ENCODE data around the gene C19orf53. TPM values are rescaled to one million over a fixed set of nuclear protein-coding genes. Genes with fewer than 3 reads are reported as not detected.

The C19orf53 gene
- total RNA-seq, 1 donor from 2014 or later = 93.5 TPM

GRCh38 chr19:13794757-13795589 lies 20.7 kb downstream of the C19orf53 start, which contains the start of gene ZSWIM4:
TSS of gene ZSWIM4 (plus strand) at chr19:13795443. CDS start at chr19:13795649, 206 bp downstream.
- intact Hi-C loops (cut with micrococcal nuclease) = loop anchor here (1.0 to 2.0 kb wide), 8 partner anchors 8 to 894 kb away; partner anchors contain the start of gene C19orf53

- intact Hi-C loops (cut with micrococcal nuclease) = loop anchor here (1.0 to 2.0 kb wide), 8 partner anchors 8 to 894 kb away; partner anchors contain the start of gene C19orf53
Observed at GRCh38 chr19:13795595-13796300, 21.5 kb downstream of the C19orf53 start.

- intact Hi-C loops (cut with micrococcal nuclease) = no loop called here
Observed at GRCh38 chr19:13796301-13797057, 22.2 kb downstream of the C19orf53 start.

GRCh38 chr19:13797058-13797440 lies 22.8 kb downstream of the C19orf53 start:
- intact Hi-C loops (cut with micrococcal nuclease) = no loop called here

GRCh38 chr19:13797870-13798269 lies 23.6 kb downstream of the C19orf53 start:
- intact Hi-C loops (cut with micrococcal nuclease) = no loop called here

- intact Hi-C loops (cut with micrococcal nuclease) = no loop called here
Observed at GRCh38 chr19:13799669-13800068, 25.4 kb downstream of the C19orf53 start.

- intact Hi-C loops (cut with micrococcal nuclease) = no loop called here
Observed at GRCh38 chr19:13803038-13803437, 28.8 kb downstream of the C19orf53 start.

- intact Hi-C loops (cut with micrococcal nuclease) = no loop called here
Observed at GRCh38 chr19:13804830-13805683, 30.8 kb downstream of the C19orf53 start.

GRCh38 chr19:13806728-13807127 lies 32.5 kb downstream of the C19orf53 start:
- intact Hi-C loops (cut with micrococcal nuclease) = no loop called here

GRCh38 chr19:13807421-13808021 lies 33.3 kb downstream of the C19orf53 start:
- intact Hi-C loops (cut with micrococcal nuclease) = no loop called here

- intact Hi-C loops (cut with micrococcal nuclease) = no loop called here
Observed at GRCh38 chr19:13808856-13809255, 34.6 kb downstream of the C19orf53 start.

GRCh38 chr19:13812544-13812943 lies 38.3 kb downstream of the C19orf53 start:
- intact Hi-C loops (cut with micrococcal nuclease) = no loop called here

GRCh38 chr19:13813147-13813546 lies 38.9 kb downstream of the C19orf53 start:
- intact Hi-C loops (cut with micrococcal nuclease) = no loop called here

- intact Hi-C loops (cut with micrococcal nuclease) = no loop called here
Observed at GRCh38 chr19:13814550-13814949, 40.3 kb downstream of the C19orf53 start.

- intact Hi-C loops (cut with micrococcal nuclease) = no loop called here
Observed at GRCh38 chr19:13817018-13817614, 42.9 kb downstream of the C19orf53 start.

GRCh38 chr19:13817615-13818371 lies 43.5 kb downstream of the C19orf53 start:
- intact Hi-C loops (cut with micrococcal nuclease) = no loop called here

GRCh38 chr19:13819238-13819637 lies 45.0 kb downstream of the C19orf53 start:
- intact Hi-C loops (cut with micrococcal nuclease) = no loop called here

GRCh38 chr19:13821292-13821691 lies 47.0 kb downstream of the C19orf53 start:
- intact Hi-C loops (cut with micrococcal nuclease) = no loop called here

- intact Hi-C loops (cut with micrococcal nuclease) = no loop called here
Observed at GRCh38 chr19:13823256-13823655, 49.0 kb downstream of the C19orf53 start.

All from T-helper 1 cell treated with Interleukin-12 subunit alpha and Interleukin-12 subunit beta and Interleukin-4 antibody, amounts not matched to agents 30 ng/mL and 1 ng/mL, for 36 hours (primary cell).